Mammary epithelial cell (primary cell): ENCODE results near the gene HDHD2.

Experiments
- CTCF ChIP-seq, 2 donors: IDR thresholded peaks in 1 of 2; conservative IDR thresholded peaks in 1 of 2; 2 replicates each; pipeline ENCODE4 v1.5.1; 2011 to 2012; ENCODE audit warnings: inconsistent platforms in 2 of 2, low read length in 2 of 2, mild to moderate bottlenecking in 2 of 2, control low read depth in 1 of 2, low read depth in 1 of 2; ENCODE audit not compliant: insufficient read depth in 1 of 2; ENCODE audit errors: extremely low read depth in 1 of 2
- EZH2 ChIP-seq: IDR thresholded peaks from 2 replicates; pipeline ENCODE4 v1.6.1; 2012; ENCODE audit warnings: low read length, inconsistent platforms, borderline replicate concordance

GRCh38 chr18:47095810-47096209, 54.5 kb downstream of the HDHD2 start:
- TF ChIP-seq EZH2: no peak
- no peak for TF ChIP-seq CTCF (conservative IDR thresholded peaks at IDR 0.05 in 1 of 2, IDR thresholded peaks at IDR 0.05 in 1 of 2; ENCODE audit: extremely low read depth in 1 of 2, insufficient read depth in 1 of 2, low read depth in 1 of 2, low read length in 2 of 2)
